H1 (cell line): ENCODE measurements around the gene INO80. TPM values are rescaled to one million over a fixed set of nuclear protein-coding genes. Genes with fewer than 3 reads are reported as not detected.

Experiments
- ASH2L ChIP-seq: fragments of 200-600, 300-600 bp; sonication (generic); IDR thresholded peaks from one replicate; pipeline ENCODE4 v1.7.1; 2017; ENCODE audit warnings: low read length
- BACH1 ChIP-seq: IDR thresholded peaks from 2 replicates; pipeline ENCODE4 v1.6.1; 2012; ENCODE audit warnings: low read length, improper control_type of control experiment
- CBX5 ChIP-seq: fragments of 300-800, 300-1000 bp; sonication (generic); IDR thresholded peaks from 2 replicates; pipeline ENCODE4 v1.7.1; 2016; ENCODE audit warnings: antibody characterized with exemption, low read length, low read depth
- CBX8 ChIP-seq: fragments of 300-800, 300-1000 bp; sonication (generic); IDR thresholded peaks from 2 replicates; pipeline ENCODE4 v1.7.1; 2016; ENCODE audit warnings: low read depth, low read length, borderline replicate concordance
- CHD1 ChIP-seq: IDR thresholded peaks from 2 replicates; pipeline ENCODE4 v1.6.1; 2012; ENCODE audit warnings: low read depth, low read length, improper control_type of control experiment
- CREB1 ChIP-seq: IDR thresholded peaks from 2 replicates; pipeline ENCODE4 v1.6.1; 2012; ENCODE audit warnings: inconsistent platforms
- EP300 ChIP-seq, 2 experiments: IDR thresholded peaks; 1 replicate in 1 of 2; 2 replicates in 1 of 2; pipeline ENCODE4 v1.6.1; 2011 to 2012; ENCODE audit warnings: low read depth in 2 of 2, low read length in 2 of 2, mild to moderate bottlenecking in 2 of 2, borderline replicate concordance in 1 of 2, inconsistent platforms in 1 of 2, moderate library complexity in 1 of 2
- EZH2 ChIP-seq: fragments of 200-600 bp; sonication (generic); IDR thresholded peaks from 2 replicates; pipeline ENCODE4 v1.7.1; 2012; ENCODE audit warnings: low read depth, mild to moderate bottlenecking, moderate library complexity, low read length, inconsistent platforms; ENCODE audit not compliant: severe bottlenecking
- FOSL1 ChIP-seq: IDR thresholded peaks from 2 replicates; pipeline ENCODE4 v1.6.1; 2011; ENCODE audit warnings: mild to moderate bottlenecking, low read depth, low read length, moderate library complexity; ENCODE audit not compliant: insufficient read depth
- GTF2F1 ChIP-seq: IDR thresholded peaks from 2 replicates; pipeline ENCODE4 v1.6.1; 2012; ENCODE audit warnings: low read depth, low read length, improper control_type of control experiment, borderline replicate concordance
- JUN ChIP-seq: IDR thresholded peaks from 2 replicates; pipeline ENCODE4 v1.6.1; 2011; ENCODE audit warnings: low read depth, mild to moderate bottlenecking, improper control_type of control experiment, low read length
- JUND ChIP-seq: IDR thresholded peaks from 2 replicates; pipeline ENCODE4 v1.6.1; 2011; ENCODE audit warnings: mild to moderate bottlenecking, improper control_type of control experiment, low read length
- NANOG ChIP-seq: IDR thresholded peaks from 2 replicates; pipeline ENCODE4 v1.6.1; 2011; ENCODE audit warnings: low read length, low read depth, mild to moderate bottlenecking, inconsistent platforms; ENCODE audit not compliant: insufficient read depth, poor library complexity, severe bottlenecking
- POLR2A ChIP-seq, 2 experiments: IDR thresholded peaks; 1 replicate in 1 of 2; 2 replicates in 1 of 2; pipeline ENCODE4 v1.6.1; 2011; ENCODE audit warnings: low read depth in 2 of 2, low read length in 2 of 2, mild to moderate bottlenecking in 2 of 2; ENCODE audit errors: control extremely low read depth in 1 of 2
- POU5F1 ChIP-seq: IDR thresholded peaks from 2 replicates; pipeline ENCODE4 v1.6.1; 2011; ENCODE audit warnings: low read depth, mild to moderate bottlenecking, low read length, moderate library complexity
- RBBP5 ChIP-seq: IDR thresholded peaks from 2 replicates; pipeline ENCODE4 v1.7.1; 2012; ENCODE audit warnings: low read depth, mild to moderate bottlenecking, inconsistent platforms, low read length, moderate library complexity, borderline replicate concordance
- RXRA ChIP-seq: IDR thresholded peaks from 2 replicates; pipeline ENCODE4 v1.6.1; 2011; ENCODE audit warnings: low read depth, mild to moderate bottlenecking, low read length, moderate library complexity; ENCODE audit not compliant: insufficient read depth
- SIN3A ChIP-seq, 2 experiments: IDR thresholded peaks in 1 of 2; conservative IDR thresholded peaks in 1 of 2; 2 replicates each; pipeline ENCODE4 v1.6.1; 2011 to 2012; ENCODE audit warnings: low read length in 2 of 2, improper control_type of control experiment in 1 of 2, low read depth in 1 of 2, mild to moderate bottlenecking in 1 of 2
- SIRT6 ChIP-seq: IDR thresholded peaks from one replicate; pipeline ENCODE4 v1.7.1; 2012; ENCODE audit warnings: low read length, inconsistent platforms
- SP4 ChIP-seq: IDR thresholded peaks from 2 replicates; pipeline ENCODE4 v1.6.1; 2012; ENCODE audit warnings: low read length, inconsistent platforms
- ZNF274 ChIP-seq: IDR thresholded peaks from 2 replicates; pipeline ENCODE4 v1.7.0; 2012; ENCODE audit warnings: low read length, borderline replicate concordance; ENCODE audit errors: extremely low read depth
- polyA plus RNA-seq, 7 experiments: library from polyadenylated mRNA; depleted of rRNA in 3 of 7; stranded (reverse) in 5 of 7; unstranded in 2 of 7; fragments of >200 nt in 5 of 7; fragments of 200-250 nt in 2 of 7; gene quantifications; 1 replicate in 5 of 7; 2 replicates in 1 of 7; 4 replicates in 1 of 7; pipeline versions ENCODE4 v1.2.1 to v1.2.3, GENCODE V29; 2011 to 2013; ENCODE audit warnings: missing spikeins in 2 of 7, mixed read lengths in 2 of 7
- total RNA-seq: library from RNA; stranded (reverse); fragmentation: NEBNext Ultra II Directional; extraction: Animal tissue kit (Norgen Biotek cat#: 25700); gene quantifications from 2 replicates; pipeline ENCODE4 v1.2.1, GENCODE V29; 2021
- TF ChIP-seq, protein P1 (sequence below): IDR thresholded peaks from 2 replicates; pipeline ENCODE4 v1.6.1; 2012; ENCODE audit warnings: inconsistent platforms
- TF ChIP-seq, protein P2 (sequence below): IDR thresholded peaks from 2 replicates; pipeline ENCODE4 v1.6.1; 2011; ENCODE audit warnings: low read depth, mild to moderate bottlenecking, low read length; ENCODE audit not compliant: insufficient read depth

Gene INO80
- total and polyA plus RNA-seq, 2 of the 8 experiments (the other 6 are each of a cell fraction or from before 2014, with no cell fraction given), result 4.3 to 24.5 TPM

DNA sequence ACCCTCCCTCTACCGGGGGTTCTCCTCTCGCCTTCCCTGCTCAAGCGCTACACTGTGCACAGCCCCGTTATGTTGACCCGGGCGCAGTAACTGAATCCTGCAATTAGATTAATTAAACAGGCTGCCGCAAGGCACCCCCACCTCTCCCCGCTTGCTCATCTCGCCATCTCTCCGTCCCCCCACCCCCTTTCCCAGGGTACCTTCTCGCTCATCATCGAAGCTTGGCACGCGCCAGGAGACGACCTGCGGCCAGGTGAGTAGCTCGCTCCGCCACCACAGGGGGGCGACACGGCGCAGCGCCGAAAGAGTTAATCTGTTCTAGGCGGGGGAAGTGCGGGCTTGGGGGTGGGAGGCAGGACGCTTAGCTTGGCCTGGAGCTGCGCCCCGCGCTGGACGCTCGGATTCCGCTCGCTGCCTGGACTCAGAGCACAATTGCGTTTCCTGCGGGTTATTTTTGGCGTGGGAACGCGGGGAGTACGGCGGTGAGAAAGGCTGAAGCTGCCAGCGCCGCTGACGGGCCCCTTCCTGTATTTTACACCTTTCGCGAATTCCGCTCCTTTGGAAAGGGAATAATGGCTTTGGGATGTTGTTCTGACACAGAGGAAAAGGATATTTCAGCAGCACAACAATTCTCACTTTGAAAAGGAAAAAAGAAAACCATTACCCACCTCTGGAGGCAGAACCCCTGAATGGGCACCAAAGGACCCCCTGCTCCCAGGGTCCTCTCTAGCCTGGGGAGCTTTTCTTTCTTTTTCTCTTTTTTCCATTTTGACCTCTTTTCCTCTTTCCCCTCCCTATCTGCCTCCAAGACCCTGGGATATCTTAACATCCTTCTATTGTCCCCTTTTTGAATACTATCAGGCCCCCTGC, 185.4 kb downstream of the INO80 start (continued):
- TF ChIP-seq, protein P1, sequence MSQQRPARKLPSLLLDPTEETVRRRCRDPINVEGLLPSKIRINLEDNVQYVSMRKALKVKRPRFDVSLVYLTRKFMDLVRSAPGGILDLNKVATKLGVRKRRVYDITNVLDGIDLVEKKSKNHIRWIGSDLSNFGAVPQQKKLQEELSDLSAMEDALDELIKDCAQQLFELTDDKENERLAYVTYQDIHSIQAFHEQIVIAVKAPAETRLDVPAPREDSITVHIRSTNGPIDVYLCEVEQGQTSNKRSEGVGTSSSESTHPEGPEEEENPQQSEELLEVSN, result peak; percentile 84
- 0 out of 2 replicates have a peak, but pooled peaks have one; percentile 35 for TF ChIP-seq SP4
- no peak for TF ChIP-seq POLR2A (IDR thresholded peaks at IDR 0.05; ENCODE audit: control extremely low read depth in 1 of 2, low read depth in 2 of 2, low read length in 2 of 2)
- TF ChIP-seq GTF2F1, result no peak
- TF ChIP-seq JUND, result no peak
- TF ChIP-seq JUN, result no peak
- TF ChIP-seq SIN3A (conservative IDR thresholded peaks at IDR 0.05 in 1 of 2, IDR thresholded peaks at IDR 0.05 in 1 of 2; ENCODE audit: low read depth in 1 of 2, low read length in 2 of 2), result 0 out of 4 replicates have a peak, but pooled peaks of 1 of the 2 experiments have one; percentile 28
- TF ChIP-seq CBX5, result no peak
- TF ChIP-seq BACH1, result no peak
- TF ChIP-seq CHD1, result no peak
- 0 out of 3 replicates have a peak, but pooled peaks of 1 of the 2 experiments have one; percentile 14 for TF ChIP-seq EP300 (IDR thresholded peaks at IDR 0.05; ENCODE audit: borderline replicate concordance in 1 of 2, low read depth in 2 of 2, low read length in 2 of 2)
- no peak for TF ChIP-seq NANOG
- no peak for TF ChIP-seq FOSL1
- no peak for TF ChIP-seq EZH2
- no peak for TF ChIP-seq ZNF274
- TF ChIP-seq CBX8, result no peak
- no peak for TF ChIP-seq RXRA
- TF ChIP-seq, protein P2, sequence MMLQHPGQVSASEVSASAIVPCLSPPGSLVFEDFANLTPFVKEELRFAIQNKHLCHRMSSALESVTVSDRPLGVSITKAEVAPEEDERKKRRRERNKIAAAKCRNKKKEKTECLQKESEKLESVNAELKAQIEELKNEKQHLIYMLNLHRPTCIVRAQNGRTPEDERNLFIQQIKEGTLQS, result no peak
- no peak for TF ChIP-seq POU5F1
- TF ChIP-seq SIRT6, result no peak
- TF ChIP-seq RBBP5, result no peak
- peak; percentile 47; the same call in 1 of the 2 replicates for TF ChIP-seq CREB1
- TF ChIP-seq ASH2L, result no peak
